NCI-H524 treated with DMSO at 0.1 percent for 48 hours (cell line): ENCODE results near the gene TNS3.
"Not testable (repeated sequence)": the region's sequence is repeated elsewhere in the genome, so short reads cannot be mapped to it uniquely, and the experiment has no call there.

Experiments
- DNase-seq: peaks from one replicate; lab custom pipeline; 2025; lab: John Stamatoyannopoulos, UW

Gene TNS3

GRCh38 chr7:47581804-47582763 is at the start of gene TNS3:
Gene TNS3, minus strand, starts transcription at chr7:47582111. Its CDS starts 142,475 bp downstream, at chr7:47439636.
- no peak for DNase-seq

GRCh38 chr7:47631711-47632110 is 49.8 kb upstream of the TNS3 start:
- DNase-seq = no peak

- DNase-seq = no peak
These were observed 45.8 kb upstream of the TNS3 start for GRCh38 chr7:47627580-47628283.

- no peak for DNase-seq
These were observed 44.2 kb upstream of the TNS3 start for GRCh38 chr7:47625861-47626715.

- no peak for DNase-seq
These were observed 42.8 kb upstream of the TNS3 start for GRCh38 chr7:47624689-47625088.

GRCh38 chr7:47622946-47623640 is 41.2 kb upstream of the TNS3 start:
- DNase-seq = no peak

- no peak for DNase-seq
These were observed 40.7 kb upstream of the TNS3 start for GRCh38 chr7:47622586-47622945.

- no peak for DNase-seq
These were observed 40.2 kb upstream of the TNS3 start for GRCh38 chr7:47621979-47622561.

GRCh38 chr7:47621347-47621746 is 39.4 kb upstream of the TNS3 start:
- no peak for DNase-seq

GRCh38 chr7:47619806-47620205 is 37.9 kb upstream of the TNS3 start:
- no peak for DNase-seq

- DNase-seq = no peak
These were observed 35.2 kb upstream of the TNS3 start for GRCh38 chr7:47617131-47617530.

- DNase-seq = no peak
These were observed 32.5 kb upstream of the TNS3 start for GRCh38 chr7:47614450-47614849.

GRCh38 chr7:47611045-47611511 is 29.2 kb upstream of the TNS3 start:
- DNase-seq = no peak

- DNase-seq = no peak
These were observed 28.7 kb upstream of the TNS3 start for GRCh38 chr7:47610506-47611044.

GRCh38 chr7:47609803-47610452 is 28.0 kb upstream of the TNS3 start:
- DNase-seq = no peak

- not testable (repeated sequence) for DNase-seq
These were observed 24.7 kb upstream of the TNS3 start for GRCh38 chr7:47606593-47607046.

- DNase-seq = no peak
These were observed 24.1 kb upstream of the TNS3 start for GRCh38 chr7:47605816-47606575.

GRCh38 chr7:47604496-47604890 is 22.6 kb upstream of the TNS3 start:
- no peak for DNase-seq

- not testable (repeated sequence) for DNase-seq
These were observed 21.8 kb upstream of the TNS3 start for GRCh38 chr7:47603514-47604255.
